Thymus (tissue), 11 donors: Measurements from ENCODE around the gene ATP10A. TPM values are rescaled to one million over a fixed set of nuclear protein-coding genes. Genes with fewer than 3 reads are reported as not detected.
A peak's percentile ranks its signal among the peaks of the same experiment; 100 is the strongest.

Source experiments
- DNase-seq, 9 donors: peaks; one replicate each; pipeline ENCODE4 v3.0.0-alpha.2; 2013; ENCODE audit warnings: low spot score in 9 of 9, low read depth in 6 of 9, missing footprints in 1 of 9
- H3K27ac ChIP-seq, 2 donors: one replicate each; pipeline ENCODE4 v1.5.1; 2013; ENCODE audit warnings: control low read depth in 1 of 2, low read depth in 1 of 2, low read length in 1 of 2, mild to moderate bottlenecking in 1 of 2, moderate library complexity in 1 of 2
- H3K27me3 ChIP-seq, 2 donors: one replicate each; pipeline ENCODE4 v1.5.1; 2013; ENCODE audit warnings: low read length in 1 of 2; ENCODE audit not compliant: control insufficient read depth in 2 of 2, insufficient read depth in 1 of 2
- H3K36me3 ChIP-seq, 2 donors: one replicate each; pipeline ENCODE4 v1.5.1; 2013; ENCODE audit warnings: low read length in 1 of 2, mild to moderate bottlenecking in 1 of 2, moderate library complexity in 1 of 2; ENCODE audit not compliant: control insufficient read depth in 2 of 2, insufficient read depth in 2 of 2
- H3K4me1 ChIP-seq, 2 donors: one replicate each; pipeline ENCODE4 v1.5.1; 2013; ENCODE audit warnings: low read length in 2 of 2; ENCODE audit not compliant: control insufficient read depth in 2 of 2, insufficient read depth in 2 of 2
- H3K4me3 ChIP-seq, 2 donors: one replicate each; pipeline ENCODE4 v1.5.1; 2013; ENCODE audit warnings: low read length in 2 of 2, control low read depth in 1 of 2, mild to moderate bottlenecking in 1 of 2
- H3K9me3 ChIP-seq, 2 donors: one replicate each; pipeline ENCODE4 v1.5.1; 2013; ENCODE audit warnings: low read length in 1 of 2, mild to moderate bottlenecking in 1 of 2; ENCODE audit not compliant: control insufficient read depth in 2 of 2, insufficient read depth in 1 of 2
- WGBS: extraction: QIAGEN DNeasy Blood & Tissue Kit; methylation state at CpG from one replicate; pipeline ENCODE4 v1.1.7; 2013; 5-methylcytosine and 5-hydroxymethylcytosine counted together
- polyA plus RNA-seq: library from polyadenylated mRNA; stranded (reverse); fragments of 200-250 nt; gene quantifications from one replicate; pipeline ENCODE4 v1.2.3, GENCODE V29; 2013
- total RNA-seq: library from RNA; stranded (reverse); fragments of 120-200 nt; gene quantifications from one replicate; pipeline ENCODE4 v1.2.4, GENCODE V29; 2013
- donor health status: healthy.

Gene ATP10A
- total and polyA plus RNA-seq, 2 donors = 2.4 to 2.6 TPM

- 95% methylated on average over 7 of the region's 7 CpGs for WGBS
- no peak for DNase-seq
- Histone ChIP-seq H3K4me3 (no peak overlapping the region), H3K27me3 (no peaks in the 10 kb centered on the region), H3K9me3 (no peaks in the 10 kb centered on the region), H3K27ac (no peak overlapping the region), H3K36me3 (no peaks in the 10 kb centered on the region), H3K4me1 (no peaks in the 10 kb centered on the region)
Measured at GRCh38 chr15:25875566-25875965, 12.4 kb upstream of the ATP10A start.

GRCh38 chr15:25874379-25874778 lies 11.3 kb upstream of the ATP10A start:
- DNase-seq = no peak
- no peaks in the 10 kb centered on the region for H3K36me3 ChIP-seq
- no peaks in the 10 kb centered on the region for H3K4me1 ChIP-seq
- H3K27me3 ChIP-seq = no peaks in the 10 kb centered on the region
- H3K4me3 ChIP-seq = no peak overlapping the region
- H3K27ac ChIP-seq = no peak overlapping the region
- H3K9me3 ChIP-seq = no peaks in the 10 kb centered on the region

- no peaks in the 10 kb centered on the region for H3K36me3 ChIP-seq
- no peaks in the 10 kb centered on the region for H3K27me3 ChIP-seq
- no peaks in the 10 kb centered on the region for H3K4me1 ChIP-seq
- H3K9me3 ChIP-seq = no peaks in the 10 kb centered on the region
- no peak overlapping the region for H3K27ac ChIP-seq
- H3K4me3 ChIP-seq = no peak overlapping the region
- DNase-seq = no peak
Measured at GRCh38 chr15:25871403-25871802, 8.3 kb upstream of the ATP10A start.

GRCh38 chr15:25870938-25871337 lies 7.8 kb upstream of the ATP10A start:
- H3K27ac ChIP-seq = no peak overlapping the region
- DNase-seq = no peak
- H3K4me3 ChIP-seq = no peak overlapping the region
- WGBS = 95% methylated on average over 2 of the region's 2 CpGs
- H3K4me1 ChIP-seq = no peaks in the 10 kb centered on the region
- no peaks in the 10 kb centered on the region for H3K36me3 ChIP-seq
- no peaks in the 10 kb centered on the region for H3K9me3 ChIP-seq
- no peaks in the 10 kb centered on the region for H3K27me3 ChIP-seq

- no peak for DNase-seq
- no peak overlapping the region for H3K4me3 ChIP-seq
- H3K9me3 ChIP-seq = no peaks in the 10 kb centered on the region
- no peaks in the 10 kb centered on the region for H3K27me3 ChIP-seq
- no peak overlapping the region for H3K27ac ChIP-seq
- H3K36me3 ChIP-seq = no peaks in the 10 kb centered on the region
- H3K4me1 ChIP-seq = no peaks in the 10 kb centered on the region
- 50% methylated on average over 8 of the region's 8 CpGs for WGBS
Measured at GRCh38 chr15:25869701-25870100, 6.6 kb upstream of the ATP10A start.

GRCh38 chr15:25866874-25867273 lies 3.7 kb upstream of the ATP10A start:
- H3K27ac ChIP-seq = no peak overlapping the region
- H3K36me3 ChIP-seq = no peaks in the 10 kb centered on the region
- no peaks in the 10 kb centered on the region for H3K9me3 ChIP-seq
- 96% methylated on average over 7 of the region's 7 CpGs for WGBS
- no peak for DNase-seq
- no peak overlapping the region for H3K4me3 ChIP-seq
- H3K4me1 ChIP-seq = peaks cover 4 to 5% of the 10 kb centered on the region in 2 donors
- peaks cover 0 to 20% of the 10 kb centered on the region in 2 donors for H3K27me3 ChIP-seq

GRCh38 chr15:25866251-25866650 lies 3.1 kb upstream of the ATP10A start:
- Histone ChIP-seq H3K9me3 (no peaks in the 10 kb centered on the region), H3K27ac (no peak overlapping the region), H3K4me1 (peaks cover 4 to 12% of the 10 kb centered on the region in 2 donors), H3K36me3 (no peaks in the 10 kb centered on the region), H3K4me3 (no peak overlapping the region), H3K27me3 (peaks cover 0 to 23% of the 10 kb centered on the region in 2 donors)
- 98% methylated on average over 8 of the region's 8 CpGs for WGBS
- no peak for DNase-seq

- Histone ChIP-seq H3K27ac (no peak overlapping the region), H3K9me3 (no peaks in the 10 kb centered on the region), H3K27me3 (peaks cover 0 to 23% of the 10 kb centered on the region in 2 donors), H3K4me3 (no peak overlapping the region), H3K4me1 (peaks cover 4 to 24% of the 10 kb centered on the region in 2 donors), H3K36me3 (no peaks in the 10 kb centered on the region)
- WGBS = 96% methylated on average over 3 of the region's 3 CpGs
- DNase-seq = no peak
Measured at GRCh38 chr15:25864966-25865365, 1.8 kb upstream of the ATP10A start.

- H3K4me3 ChIP-seq = peak overlapping the region in 1 of 2 donors; percentile 42
- no peak overlapping the region for H3K27ac ChIP-seq
- DNase-seq = no peak
- 92% methylated on average over 21 of the region's 21 CpGs for WGBS
- no peaks in the 10 kb centered on the region for H3K36me3 ChIP-seq
- H3K4me1 ChIP-seq = peaks cover 4 to 33% of the 10 kb centered on the region in 2 donors
- H3K9me3 ChIP-seq = no peaks in the 10 kb centered on the region
- H3K27me3 ChIP-seq = peaks cover 0 to 23% of the 10 kb centered on the region in 2 donors
Measured at GRCh38 chr15:25863968-25864580, 947 bp upstream of the ATP10A start.
